ENCODE measurements around the gene CDCP1.
"Not testable (repeated sequence)": the region's sequence is repeated elsewhere in the genome, so short reads cannot be mapped to it uniquely, and the experiment has no call there.

Gene CDCP1

DNA sequence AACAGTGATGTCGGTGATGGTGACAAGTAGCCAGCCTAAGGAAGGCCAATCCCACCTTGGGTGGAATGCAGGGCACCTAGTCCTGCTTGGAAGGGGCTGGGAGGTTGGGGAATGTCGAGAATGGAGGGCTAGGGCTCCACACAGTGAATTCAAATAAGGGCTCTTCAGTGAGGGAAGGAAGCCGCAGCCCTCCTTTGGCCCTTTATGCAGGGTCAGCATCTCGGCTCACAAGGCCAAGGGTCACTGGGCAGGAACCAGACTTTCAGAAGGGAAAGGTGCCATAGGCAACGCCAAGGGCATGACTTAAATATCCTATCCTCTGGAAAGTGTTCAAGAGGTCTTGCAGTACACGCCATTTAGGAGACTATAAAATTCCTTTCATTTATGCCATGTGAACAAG, 63.2 kb downstream of the CDCP1 start:
- no peak for DNase-seq (ENCODE audit: low read depth)

DNA sequence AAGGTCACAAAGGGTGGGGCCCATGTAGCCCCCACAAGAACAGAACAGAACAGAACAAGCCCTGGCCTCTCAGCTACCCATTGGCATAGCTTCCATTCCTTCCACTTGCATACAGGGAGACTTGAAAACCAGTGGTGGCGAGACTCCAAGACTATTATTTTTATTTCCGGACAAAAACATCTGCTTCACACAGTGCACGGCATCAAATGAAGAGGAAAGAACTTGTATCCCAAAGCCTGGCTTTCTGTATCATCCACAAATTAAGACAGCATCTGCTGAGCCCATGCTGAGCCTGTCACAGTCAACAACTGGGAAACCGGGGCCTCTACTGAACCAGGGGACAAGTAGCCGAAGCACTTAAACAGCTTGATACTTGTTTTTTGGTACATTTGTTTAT, 64.0 kb downstream of the CDCP1 start:
- no peak for DNase-seq (ENCODE audit: low read depth)

DNA sequence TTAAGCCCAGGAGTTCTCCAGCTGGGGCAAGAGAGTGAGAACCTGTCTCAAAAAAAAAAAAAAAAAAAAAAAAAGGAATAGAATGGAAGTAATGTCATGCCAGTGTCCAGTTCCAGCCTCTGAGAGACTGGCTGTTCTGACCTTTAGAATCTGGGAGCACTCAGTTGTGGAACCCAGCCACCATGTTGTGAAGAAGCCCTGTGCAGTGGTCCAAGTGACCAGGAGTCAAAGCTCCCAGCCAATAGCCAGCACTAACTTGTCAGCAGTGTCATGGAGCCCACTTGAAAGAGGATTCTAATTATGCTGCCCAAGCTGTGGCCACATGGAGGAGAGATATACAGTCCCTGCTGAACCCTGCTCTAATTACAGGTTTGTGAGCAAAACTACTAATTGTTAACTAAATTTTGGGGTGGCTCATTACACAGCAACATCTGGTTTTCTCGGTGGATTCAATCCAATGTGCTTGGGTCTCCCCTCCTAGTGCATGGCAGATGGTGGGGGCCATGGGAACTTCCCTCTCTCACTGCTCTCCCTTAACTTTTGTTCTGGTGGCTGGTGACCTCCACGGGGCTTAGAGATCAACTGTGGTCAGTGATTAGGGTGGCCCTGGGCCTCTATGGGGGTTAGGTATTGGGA, 64.6 kb downstream of the CDCP1 start:
- no peak for DNase-seq (ENCODE audit: low read depth)

DNA sequence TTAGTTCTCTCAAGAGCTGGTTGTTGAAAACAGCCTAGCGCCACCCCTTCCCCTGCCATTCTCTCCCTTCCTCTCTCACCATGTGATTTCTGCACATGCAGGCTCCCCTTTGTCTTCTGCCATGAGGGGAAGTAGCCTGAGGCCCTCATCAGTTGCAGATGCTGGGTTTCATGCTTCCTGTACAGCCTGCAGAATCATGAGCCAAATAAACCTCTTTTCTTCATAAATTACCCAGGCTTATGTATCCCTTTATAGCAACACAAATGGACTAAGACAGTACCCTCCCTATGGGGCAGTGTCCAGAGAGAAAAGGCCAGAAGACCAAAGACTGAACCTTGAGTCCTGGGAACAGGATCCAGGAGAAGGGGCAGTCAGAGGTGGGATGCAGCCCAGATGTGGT, 65.4 kb downstream of the CDCP1 start:
- DNase-seq (ENCODE audit: low read depth), result no peak

DNA sequence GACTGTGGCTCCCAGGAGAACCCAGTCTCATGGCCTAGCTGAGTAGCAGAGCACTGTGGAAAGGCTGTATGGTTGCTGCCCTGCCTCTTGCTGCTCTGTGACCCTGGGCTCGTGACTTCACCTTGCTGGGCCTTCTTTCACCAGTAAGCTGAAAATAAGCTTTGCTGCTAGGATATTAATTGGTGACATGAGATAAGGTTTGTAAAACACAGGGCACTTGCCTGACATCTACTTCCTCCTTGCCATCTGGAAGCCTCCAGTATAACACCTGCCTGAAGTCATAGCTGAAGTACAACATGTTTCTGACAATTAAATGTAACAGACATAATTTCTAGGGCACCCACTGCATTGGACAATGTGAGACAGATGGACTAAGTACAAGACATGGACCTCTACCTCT, 66.5 kb downstream of the CDCP1 start:
- DNase-seq (ENCODE audit: low read depth), result no peak

DNA sequence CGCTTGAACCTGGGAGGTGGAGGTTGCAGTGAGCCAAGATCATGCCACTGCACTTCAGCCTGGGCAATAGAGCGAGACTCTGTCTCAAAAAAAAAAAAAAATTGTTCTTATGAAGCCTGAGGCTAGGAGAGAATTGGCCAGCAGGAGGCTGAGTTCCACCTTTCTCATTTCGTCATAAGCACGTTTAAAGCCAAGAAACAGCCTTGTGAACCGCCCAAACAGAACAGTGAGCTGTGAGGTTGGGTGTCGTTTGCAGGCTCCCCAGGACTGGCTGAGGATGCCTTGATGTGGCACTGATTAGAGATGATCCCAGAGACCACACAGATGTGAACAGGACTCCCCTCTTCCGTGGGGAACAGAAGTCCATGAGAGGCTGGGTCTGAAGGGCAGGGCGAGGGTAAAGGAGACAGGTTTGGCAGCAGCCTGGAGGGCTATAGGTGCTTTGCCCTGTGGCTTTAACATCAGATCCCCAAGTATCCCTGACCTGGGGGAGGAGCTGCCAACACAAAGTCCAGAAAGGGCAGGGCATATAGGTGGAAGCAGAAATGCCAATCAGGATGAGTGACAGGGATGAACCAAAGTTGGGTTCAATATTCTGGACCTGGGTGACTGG, 67.2 kb downstream of the CDCP1 start:
- no peak for DNase-seq (ENCODE audit: low read depth)

DNA sequence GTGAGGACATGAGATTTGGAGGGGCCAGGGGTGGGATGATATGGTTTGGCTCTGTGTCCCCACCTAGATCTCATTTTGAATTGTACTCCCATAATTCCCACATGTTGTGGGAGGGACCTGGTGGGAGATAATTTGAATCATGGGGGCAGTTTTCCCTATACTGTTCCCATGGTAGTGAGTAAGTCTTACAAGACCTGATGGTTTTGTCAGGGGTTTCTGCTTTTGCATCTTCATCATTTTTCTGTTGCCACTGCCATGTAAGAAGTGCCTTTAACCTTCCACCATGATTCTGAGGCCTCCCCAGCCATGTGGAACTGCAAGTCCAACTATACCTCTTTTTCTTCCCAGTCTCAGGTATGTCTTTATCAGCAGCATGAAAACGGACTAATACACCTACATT, 67.9 kb downstream of the CDCP1 start:
- not testable (repeated sequence) for DNase-seq (ENCODE audit: low read depth)

DNA sequence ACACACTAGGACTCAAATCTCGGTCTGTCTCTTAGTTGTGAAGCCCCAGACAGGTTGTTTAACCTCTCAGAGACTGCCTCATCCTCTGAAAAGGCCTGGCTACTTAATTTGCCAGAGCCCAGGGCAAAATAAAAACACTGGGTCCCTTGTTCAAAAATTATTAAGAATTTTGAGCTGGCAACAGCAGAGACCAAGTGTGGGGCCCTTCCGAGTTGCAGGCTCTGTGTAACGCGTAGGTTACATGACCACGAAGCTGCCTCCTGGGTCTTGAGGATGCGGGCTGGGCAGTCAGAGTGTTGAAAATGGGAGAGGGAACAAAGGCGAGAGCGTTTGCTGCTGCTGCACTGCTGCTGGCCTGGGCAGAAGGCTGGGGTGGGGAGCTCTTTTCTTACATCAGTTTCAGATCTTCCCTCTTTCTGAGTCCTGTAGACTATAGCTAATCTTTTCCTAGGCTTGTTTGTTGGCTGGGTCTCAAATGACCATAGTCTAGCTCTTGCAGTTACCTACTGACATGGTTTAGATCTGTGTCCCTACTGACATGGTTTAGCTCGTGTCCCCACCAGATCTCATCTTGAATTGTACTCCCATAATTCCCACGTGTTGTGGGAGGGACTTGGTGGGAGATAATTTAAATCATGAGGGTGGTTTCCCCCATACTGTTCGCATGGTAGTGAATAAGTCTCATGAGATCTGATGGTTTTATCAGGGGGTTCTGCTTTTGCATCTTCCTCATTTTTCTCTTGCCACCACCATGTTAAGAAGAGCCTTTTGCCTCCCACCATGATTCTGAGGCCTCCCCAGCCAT, 70.2 kb downstream of the CDCP1 start:
- DNase-seq (ENCODE audit: low read depth), result no peak

DNA sequence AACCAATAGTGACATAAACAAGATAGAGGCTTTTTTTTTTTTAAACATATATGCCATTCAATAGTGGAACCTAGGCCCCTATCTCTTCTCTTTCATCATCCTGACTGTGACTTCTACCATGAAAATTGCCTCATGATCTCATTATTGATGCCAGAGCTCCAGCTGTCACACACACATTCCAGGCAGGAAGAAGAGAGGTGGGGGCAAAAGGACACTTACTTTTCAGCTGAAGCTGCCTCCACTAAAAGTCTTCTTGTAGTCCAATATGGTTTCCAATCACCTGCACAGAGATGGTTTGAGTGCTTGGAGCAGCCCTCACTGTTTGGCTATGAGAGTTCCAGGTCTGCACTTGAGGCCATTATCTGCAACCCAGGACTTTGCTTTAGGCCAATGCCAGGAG, 75.1 kb downstream of the CDCP1 start:
- no peak for DNase-seq (ENCODE audit: low read depth)

DNA sequence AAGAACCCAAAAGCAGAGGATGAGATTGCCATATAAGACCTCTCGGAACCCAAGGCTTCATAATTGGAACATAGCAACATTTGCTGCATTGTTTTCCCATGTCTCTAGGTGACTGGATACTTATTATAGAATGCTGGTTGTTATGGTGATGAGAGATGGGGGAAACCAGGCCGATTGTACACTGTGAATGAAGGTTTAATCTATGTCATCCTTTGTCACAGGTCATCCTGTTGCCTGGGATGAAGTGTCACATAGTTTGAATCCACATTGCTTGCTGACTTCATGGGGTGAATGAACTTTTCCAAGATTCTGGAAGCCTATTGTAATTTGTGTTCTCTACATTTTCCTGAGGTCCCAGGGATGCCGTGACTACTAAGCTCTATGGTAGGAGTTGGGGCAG, 78.2 kb downstream of the CDCP1 start:
- DNase-seq (ENCODE audit: low read depth), result no peak

DNA sequence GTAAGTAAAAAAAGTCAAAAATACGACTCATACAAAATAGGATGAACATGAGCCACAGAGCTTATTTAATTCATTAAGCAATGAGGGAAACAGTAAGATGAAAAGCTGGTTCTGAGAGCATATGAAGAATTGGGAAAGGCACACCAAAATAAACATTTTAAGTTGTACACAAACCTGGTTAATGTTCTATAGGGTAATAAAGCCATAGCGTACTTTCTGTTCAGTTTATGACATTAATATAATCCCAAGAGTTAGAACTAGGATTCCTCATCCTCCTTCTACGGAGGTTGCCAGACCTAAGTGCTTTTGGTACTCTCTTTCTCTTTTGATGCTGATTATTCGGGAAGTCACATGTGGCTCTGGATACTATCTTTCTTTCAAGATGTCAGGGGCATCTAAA, 78.7 kb downstream of the CDCP1 start:
- no peak for DNase-seq (ENCODE audit: low read depth)

DNA sequence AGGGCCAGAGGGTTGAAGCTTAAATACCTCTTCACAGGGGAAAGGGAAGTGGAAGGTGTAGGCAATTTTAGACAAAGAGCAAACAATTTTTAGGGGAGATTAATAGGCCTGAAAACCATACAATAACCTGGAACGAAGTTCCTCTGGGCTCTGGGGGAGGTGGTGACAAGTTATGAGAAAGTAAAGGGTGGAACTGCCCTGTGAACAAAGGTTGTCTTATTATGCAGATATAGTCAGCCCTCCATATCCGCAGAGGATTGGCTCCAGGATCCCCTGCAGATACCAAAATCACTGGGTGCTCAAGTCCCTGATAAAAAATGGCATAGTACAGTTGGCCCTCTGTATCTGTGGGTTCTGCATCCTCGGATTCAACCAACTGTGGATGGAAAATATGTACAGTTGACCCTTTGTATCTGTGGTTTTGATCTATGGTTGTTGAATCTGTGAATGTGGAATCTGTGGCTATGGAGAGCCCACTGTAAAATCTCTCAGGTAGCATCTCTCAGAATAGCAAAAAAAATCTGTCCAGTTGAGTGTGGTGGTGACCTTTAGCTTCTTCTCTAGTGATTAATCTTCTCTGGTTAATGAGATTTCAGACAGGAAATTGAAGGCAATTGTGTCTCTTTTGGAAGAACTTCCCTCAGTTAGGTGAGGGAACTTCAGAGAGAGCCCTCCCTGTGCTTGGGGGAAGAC, 79.9 kb downstream of the CDCP1 start:
- DNase-seq (ENCODE audit: low read depth), result no peak

DNA sequence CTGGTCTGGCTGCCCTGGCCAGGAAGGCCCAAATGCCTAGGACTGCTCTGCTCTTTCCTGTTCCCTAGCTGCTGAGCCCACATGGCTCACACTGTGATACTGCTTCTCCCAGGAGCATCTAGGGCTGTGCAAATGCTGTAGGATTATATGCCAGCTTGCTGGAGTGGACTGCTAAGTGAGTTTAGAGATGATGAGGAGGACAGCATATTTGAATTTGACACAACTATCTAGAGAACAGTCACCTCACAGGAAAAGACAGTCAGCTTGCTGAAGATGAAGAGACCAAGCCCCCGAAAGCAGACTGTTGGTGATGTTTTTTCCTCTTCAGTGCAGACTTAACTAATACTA, 80.8 kb downstream of the CDCP1 start:
- no peak for DNase-seq (ENCODE audit: low read depth)

DNA sequence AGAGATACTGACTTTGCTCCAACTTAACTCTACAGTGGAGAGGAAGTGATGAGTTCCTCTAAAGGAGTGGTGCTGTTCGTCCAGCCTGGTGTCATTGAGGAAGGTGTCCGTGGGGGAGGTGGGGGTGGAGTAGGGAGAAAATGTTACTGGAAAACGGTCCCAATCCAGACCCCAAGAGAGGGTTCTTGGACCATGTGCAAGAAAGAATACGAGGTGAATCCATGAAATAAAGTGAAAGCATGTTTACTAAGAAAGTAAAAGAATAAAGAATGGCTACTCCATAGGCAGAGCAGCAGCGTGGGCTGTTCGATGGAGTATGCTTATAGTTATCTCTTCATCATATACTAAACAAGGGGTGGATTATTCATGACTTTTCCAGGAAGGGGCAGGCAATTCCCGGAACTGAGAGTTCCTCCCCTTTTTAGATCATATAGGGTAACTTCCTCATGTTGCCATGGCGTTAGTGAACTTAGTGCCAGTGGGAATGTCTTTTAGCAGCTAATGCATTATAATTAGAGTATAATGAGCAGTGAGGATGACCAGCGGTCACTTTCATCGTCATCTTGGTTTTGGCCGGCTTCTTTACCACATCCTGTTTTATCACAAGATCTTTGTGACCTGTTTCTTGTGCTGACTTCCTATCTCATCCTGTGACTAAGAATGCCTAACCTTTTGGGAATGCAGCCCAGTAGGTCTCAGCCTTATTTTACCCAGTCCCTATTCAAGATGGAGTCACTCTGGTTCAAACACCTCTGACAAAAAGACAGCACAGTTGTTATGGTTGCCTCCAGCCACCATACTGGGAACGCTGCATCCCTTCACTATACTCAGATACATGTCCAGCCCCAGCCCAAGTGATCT, 81.4 kb downstream of the CDCP1 start:
- peak; percentile 54 for DNase-seq (ENCODE audit: low read depth)

DNA sequence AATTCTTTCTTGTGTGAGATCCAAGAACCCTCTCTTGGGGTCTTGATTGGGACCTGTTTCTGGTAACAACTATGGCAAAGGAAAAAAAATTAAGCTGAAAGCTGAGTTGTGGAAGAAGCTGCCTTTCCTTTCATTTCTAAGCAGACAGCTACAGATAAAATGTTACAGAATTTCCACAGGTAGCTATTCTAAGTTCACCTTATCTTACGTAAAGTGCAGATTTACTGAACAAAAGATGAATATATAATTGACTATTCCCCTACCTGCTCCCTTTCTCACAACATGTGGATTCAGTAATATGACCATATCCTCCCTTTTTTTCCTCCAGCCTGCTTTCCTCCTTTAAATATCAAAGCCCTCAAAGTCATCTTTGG, 83.5 kb downstream of the CDCP1 start:
- no peak for DNase-seq (ENCODE audit: low read depth)

DNA sequence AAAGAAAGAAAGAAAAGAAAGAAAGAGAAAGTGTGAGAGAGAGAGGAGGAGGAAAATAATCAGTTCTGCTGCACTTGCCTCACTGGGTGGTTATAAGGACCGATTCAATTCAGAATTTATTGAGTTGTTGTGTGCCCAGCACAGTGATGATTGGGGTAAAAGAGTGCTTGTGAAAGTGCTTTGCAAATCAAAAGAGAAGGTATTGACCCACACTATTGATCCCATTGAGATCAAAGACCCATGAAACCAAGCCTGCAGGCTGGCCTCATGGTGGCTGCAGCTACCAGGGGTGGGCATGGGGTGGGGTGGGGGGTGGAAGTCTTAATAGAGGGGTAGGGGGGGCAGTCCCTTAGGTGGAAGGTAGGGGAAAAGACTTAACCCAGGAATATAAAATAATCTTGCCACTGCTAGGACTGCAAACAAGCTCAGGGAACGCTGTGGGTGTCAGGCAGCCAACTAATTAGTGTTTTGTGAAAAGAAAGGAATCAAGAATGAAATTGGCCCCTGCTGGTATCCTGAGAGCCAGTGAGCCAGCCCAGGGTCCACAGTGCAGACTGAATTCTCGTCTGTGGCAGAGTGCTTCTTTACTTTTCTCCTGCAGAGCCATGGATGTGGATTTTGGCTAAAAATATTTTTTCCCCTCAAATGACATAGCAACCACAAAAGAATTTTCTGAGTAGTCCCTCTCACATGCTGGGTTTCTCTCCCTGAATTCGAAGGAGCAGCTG, 85.8 kb downstream of the CDCP1 start:
- no peak for DNase-seq (ENCODE audit: low read depth)

DNA sequence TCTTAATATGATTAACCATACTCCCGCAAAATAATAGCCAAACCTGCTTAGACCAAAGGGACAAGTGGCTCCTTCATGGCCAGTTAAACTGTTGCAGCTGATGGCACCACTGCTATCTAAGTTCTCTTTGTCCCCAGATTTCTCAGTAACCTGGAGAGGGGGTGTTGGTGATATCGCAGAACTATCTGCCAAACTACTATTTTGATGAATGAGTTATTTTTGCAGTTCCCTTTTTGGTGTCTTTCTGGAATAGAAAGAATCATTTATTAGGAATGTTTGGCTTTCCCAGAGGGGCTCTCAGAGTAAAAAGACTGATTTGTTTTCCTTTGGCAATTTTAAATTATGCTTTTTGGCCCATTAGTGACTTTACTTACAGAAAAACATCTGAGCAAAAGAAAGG, 87.0 kb downstream of the CDCP1 start:
- DNase-seq (ENCODE audit: low read depth), result no peak

DNA sequence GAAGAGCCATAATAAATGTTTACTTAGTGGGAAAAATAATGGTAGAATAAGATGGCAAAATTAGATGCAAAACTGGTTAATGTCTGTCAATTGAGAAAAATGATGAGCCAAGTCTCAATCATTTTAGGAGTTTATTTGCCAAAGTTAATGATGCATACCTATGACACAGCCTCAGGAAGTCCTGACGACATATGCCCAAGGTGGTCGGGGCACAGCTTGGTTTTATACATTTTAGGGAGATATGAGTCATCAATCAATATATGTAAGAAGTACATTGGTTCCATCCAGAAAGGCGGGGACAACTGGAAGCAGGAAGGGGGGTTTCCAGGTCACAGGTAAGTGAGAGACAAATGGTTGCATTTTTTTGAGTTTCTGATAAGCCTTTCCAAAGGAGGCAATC, 88.6 kb downstream of the CDCP1 start:
- no peak for DNase-seq (ENCODE audit: low read depth)

DNA sequence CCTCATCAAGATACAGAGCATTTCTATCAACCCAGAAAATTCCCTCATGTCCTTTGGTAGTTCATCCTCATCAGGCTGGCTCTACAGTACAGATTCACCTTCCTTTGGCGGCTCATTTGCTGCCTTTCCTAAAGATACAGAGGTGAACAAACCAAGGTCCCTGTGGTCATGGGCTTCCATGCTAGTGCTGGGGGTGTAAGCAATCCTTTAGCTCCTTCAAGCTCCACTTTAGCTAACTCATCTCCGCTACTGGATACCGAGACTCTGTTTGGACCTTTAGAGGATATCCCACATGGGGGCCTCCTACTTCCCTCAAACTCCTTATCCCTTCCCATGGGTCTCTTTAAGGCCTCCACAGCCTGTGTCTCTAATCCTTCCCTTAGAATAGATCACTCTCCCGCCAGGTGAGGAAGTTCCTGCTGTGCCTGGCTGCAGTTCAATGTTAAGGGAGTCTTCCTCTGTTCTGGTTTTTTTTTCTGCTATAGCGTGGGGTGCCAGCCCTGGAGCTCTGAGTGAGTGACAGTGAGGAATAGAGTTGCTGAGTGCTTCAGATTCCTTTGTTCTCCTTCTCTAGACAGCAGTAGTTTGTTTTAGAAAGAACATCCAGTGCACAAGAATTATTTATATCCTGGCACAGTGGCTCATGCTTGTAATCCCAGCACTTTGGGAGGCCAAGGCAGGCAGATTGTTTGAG, 89.4 kb downstream of the CDCP1 start:
- no peak for DNase-seq (ENCODE audit: low read depth)

DNA sequence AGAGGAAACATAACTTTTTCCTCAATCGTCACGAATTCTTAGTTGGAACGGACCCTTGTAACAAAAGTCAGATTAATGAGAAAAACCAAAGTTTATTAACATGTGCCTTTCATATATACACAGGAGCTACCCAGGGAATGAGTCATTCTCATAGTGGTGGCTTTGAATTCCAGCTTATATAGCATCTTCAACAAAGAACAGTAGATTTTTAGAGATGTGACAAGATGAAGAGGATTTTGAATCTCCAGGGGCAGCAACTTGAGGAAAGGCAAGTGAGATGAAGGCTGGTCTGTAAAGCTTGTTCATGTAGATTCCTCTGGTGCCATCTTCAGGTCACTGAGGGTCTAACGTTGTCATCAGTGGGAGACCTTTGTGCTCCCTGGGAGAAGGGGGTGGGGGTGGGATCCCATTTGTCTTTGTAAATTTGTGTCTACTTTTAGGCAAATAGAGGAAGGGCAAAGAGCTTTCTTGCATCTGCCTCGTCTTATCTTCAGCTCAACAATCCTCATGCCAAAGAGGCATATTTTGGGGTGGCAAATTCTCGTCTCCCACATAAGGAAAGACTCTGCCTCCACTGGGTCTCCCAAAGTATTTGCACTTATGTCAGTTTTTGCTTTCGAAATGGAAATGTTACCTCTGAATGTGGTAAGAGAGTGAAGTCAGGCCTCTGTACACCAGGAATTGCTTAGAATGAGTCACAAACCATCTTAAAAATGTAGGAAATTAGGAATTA, 90.6 kb downstream of the CDCP1 start:
- no peak for DNase-seq (ENCODE audit: low read depth)
